Upper lobe of left lung (tissue), 6 donors: Measurements from ENCODE around the gene MYOM1. TPM values are rescaled to one million over a fixed set of nuclear protein-coding genes. Genes with fewer than 3 reads are reported as not detected.
"Not testable (repeated sequence)": the region's sequence is repeated elsewhere in the genome, so short reads cannot be mapped to it uniquely, and the experiment has no call there.

Experiments used
- ATAC-seq, 2 donors: fragments of 200-7000 bp; cut with Tn5 transposase; one replicate each; pipeline ENCODE4 v1.9.1; 2022; ENCODE audit warnings: mild to moderate bottlenecking in 2 of 2, moderate library complexity in 2 of 2; ENCODE audit not compliant: low FRiP score in 2 of 2
- DNase-seq, 2 donors: peaks; one replicate each; pipeline ENCODE4 v3.0.0-alpha.2; 2019 to 2020
- H3K27ac ChIP-seq, 4 donors: fragments of 200-600 bp; sonication (generic); one replicate each; pipeline ENCODE4 v1.5.1; 2016 to 2019
- H3K27me3 ChIP-seq, 4 donors: fragments of 200-600 bp; sonication (generic); one replicate each; pipeline ENCODE4 v1.5.1; 2017 to 2019
- H3K36me3 ChIP-seq, 4 donors: fragments of 200-600 bp; sonication (generic); one replicate each; pipeline ENCODE4 v1.5.1; 2016 to 2019
- H3K4me1 ChIP-seq, 4 donors: fragments of 200-600 bp; sonication (generic); one replicate each; pipeline ENCODE4 v1.5.1; 2018 to 2019
- H3K4me3 ChIP-seq, 4 donors: fragments of 200-600 bp; sonication (generic); one replicate each; pipeline ENCODE4 v1.5.1; 2017 to 2019; ENCODE audit warnings: mild to moderate bottlenecking in 2 of 4, moderate library complexity in 1 of 4
- H3K9me3 ChIP-seq, 4 donors: fragments of 200-600 bp; sonication (generic); one replicate each; pipeline ENCODE4 v1.5.1; 2018 to 2019
- EP300 ChIP-seq, 4 donors: sonication (generic); formaldehyde crosslinking; IDR thresholded peaks; one replicate each; pipeline ENCODE4 v1.5.1; 2017; ENCODE audit warnings: antibody characterized with exemption in 4 of 4, control low read depth in 2 of 4
- POLR2A ChIP-seq, 4 donors: fragments of 450-650 bp; IDR thresholded peaks; one replicate each; pipeline ENCODE4 v1.5.1; 2016 to 2017; ENCODE audit warnings: antibody characterized with exemption in 4 of 4, mild to moderate bottlenecking in 2 of 4
- POLR2AphosphoS5 ChIP-seq, 2 donors: sonication (generic); formaldehyde crosslinking; IDR thresholded peaks; one replicate each; pipeline ENCODE4 v1.5.1; 2017; ENCODE audit warnings: antibody characterized with exemption in 2 of 2
- WGBS, 2 donors: methylation state at CpG; one replicate each; pipeline ENCODE4 v1.1.5; 2017 to 2018; 5-methylcytosine and 5-hydroxymethylcytosine counted together
- small RNA-seq, 4 donors: library from RNA; depleted of rRNA; stranded (forward); fragments of <200 nt; gene quantifications; one replicate each; pipeline ENCODE3, GENCODE V24; 2016
- total RNA-seq, 6 donors: library from RNA; depleted of rRNA in 4 of 6; stranded (reverse); fragments of >200 nt in 4 of 6; gene quantifications; one replicate each; pipeline versions ENCODE4 v1.1.0 to v1.2.1, GENCODE V29; 2016 to 2021
- TF ChIP-seq, protein P1 (sequence below), 6 experiments: fragments of 450-650 bp in 4 of 6; fragments of 200-600 bp in 2 of 6; sonication (generic) in 2 of 6; IDR thresholded peaks; one replicate each; pipeline ENCODE4 v1.5.1; 2016 to 2019; ENCODE audit warnings: antibody characterized with exemption in 6 of 6
- donor health status: DM: no; HTN: no; CAD: no; lungs with moderate emphysema.
- donor health status: DM: no; HTN: yes; CAD: no; lungs with severe emphysema.

Gene MYOM1
- total RNA-seq, 6 donors from 2014 or later: 0.76 to 11.2 (median 2.2) TPM

DNA sequence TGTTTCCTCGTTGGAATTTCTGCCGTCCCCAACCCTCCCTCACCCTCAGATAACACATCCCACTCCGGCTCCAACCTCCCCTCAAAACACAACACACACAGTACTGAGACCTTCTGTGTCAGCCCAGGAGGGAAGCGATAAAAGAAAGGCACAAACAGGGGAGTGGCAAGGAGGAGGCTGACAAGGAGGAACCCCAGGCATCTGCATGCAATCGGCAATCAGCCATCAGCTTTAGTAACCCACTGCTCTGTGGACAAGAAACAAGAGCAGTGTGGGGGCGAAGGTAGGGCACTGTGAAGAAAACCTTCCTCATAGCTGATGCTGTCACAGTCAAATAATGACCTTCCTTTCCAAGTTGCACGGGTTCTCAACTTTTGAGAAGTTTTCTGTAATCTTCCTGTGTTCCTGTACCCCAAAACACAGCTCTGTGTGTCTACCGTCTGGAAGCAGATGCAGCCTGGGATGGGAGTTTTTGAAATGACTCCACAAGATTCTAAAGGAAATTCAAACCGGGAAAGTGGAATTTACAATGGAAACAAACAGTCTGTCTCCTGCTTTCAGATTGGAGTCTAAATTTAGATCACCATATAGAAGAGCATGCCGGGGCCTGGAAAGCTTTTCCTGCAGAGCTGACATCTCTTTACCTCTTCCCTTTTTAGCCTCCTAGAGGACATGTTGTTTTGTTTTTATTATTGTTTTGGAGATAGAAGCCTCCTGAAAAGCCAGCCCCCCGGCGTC lies 190.4 kb downstream of the MYOM1 start:
- no peaks in the 10 kb centered on the region for H3K27me3 ChIP-seq
- no peaks in the 10 kb centered on the region for H3K36me3 ChIP-seq
- DNase-seq: no peak
- TF ChIP-seq POLR2A (IDR thresholded peaks at IDR 0.05): no peak
- TF ChIP-seq, protein P1, sequence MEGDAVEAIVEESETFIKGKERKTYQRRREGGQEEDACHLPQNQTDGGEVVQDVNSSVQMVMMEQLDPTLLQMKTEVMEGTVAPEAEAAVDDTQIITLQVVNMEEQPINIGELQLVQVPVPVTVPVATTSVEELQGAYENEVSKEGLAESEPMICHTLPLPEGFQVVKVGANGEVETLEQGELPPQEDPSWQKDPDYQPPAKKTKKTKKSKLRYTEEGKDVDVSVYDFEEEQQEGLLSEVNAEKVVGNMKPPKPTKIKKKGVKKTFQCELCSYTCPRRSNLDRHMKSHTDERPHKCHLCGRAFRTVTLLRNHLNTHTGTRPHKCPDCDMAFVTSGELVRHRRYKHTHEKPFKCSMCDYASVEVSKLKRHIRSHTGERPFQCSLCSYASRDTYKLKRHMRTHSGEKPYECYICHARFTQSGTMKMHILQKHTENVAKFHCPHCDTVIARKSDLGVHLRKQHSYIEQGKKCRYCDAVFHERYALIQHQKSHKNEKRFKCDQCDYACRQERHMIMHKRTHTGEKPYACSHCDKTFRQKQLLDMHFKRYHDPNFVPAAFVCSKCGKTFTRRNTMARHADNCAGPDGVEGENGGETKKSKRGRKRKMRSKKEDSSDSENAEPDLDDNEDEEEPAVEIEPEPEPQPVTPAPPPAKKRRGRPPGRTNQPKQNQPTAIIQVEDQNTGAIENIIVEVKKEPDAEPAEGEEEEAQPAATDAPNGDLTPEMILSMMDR (IDR thresholded peaks at IDR 0.05): no peak
- no peak for TF ChIP-seq EP300 (IDR thresholded peaks at IDR 0.05)
- no peak for TF ChIP-seq POLR2AphosphoS5 (IDR thresholded peaks at IDR 0.05)
- no peak for ATAC-seq
- peak overlapping the region in 3 of 4 donors; percentile 55 to 62 (median 62) for H3K27ac ChIP-seq
- 31 to 34% methylated on average over 12 of the region's 12 CpGs for WGBS, 2 donors
- H3K4me3 ChIP-seq: no peak overlapping the region
- H3K4me1 ChIP-seq: peaks cover 2 to 7% (median 4%) of the 10 kb centered on the region in 4 donors
- H3K9me3 ChIP-seq: no peaks in the 10 kb centered on the region

DNA sequence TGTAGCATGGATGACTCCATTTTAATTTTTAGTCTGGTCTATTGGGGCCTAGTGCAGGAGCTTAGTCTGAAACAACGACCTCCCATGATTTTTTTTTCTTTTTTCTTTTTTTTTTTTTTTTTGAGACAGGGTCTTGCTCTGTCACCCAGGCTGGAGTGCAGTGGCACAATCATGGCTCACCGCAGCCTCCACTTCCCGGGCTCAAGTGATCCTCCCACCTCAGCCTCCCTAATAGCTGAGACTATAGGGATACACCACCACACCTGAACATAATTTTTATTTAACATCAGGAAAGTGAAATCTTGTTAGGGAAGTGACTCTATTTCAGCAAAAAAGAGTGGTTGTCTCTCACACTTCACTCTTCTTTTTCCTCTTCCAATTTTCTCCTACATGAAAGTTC lies 191.7 kb downstream of the MYOM1 start:
- not testable (repeated sequence) for H3K36me3 ChIP-seq, DNase-seq, H3K4me3 ChIP-seq, H3K4me1 ChIP-seq, H3K9me3 ChIP-seq, H3K27ac ChIP-seq, H3K27me3 ChIP-seq, ATAC-seq
- 98 to 100% methylated on average over 3 of the region's 3 CpGs for WGBS, 2 donors

DNA sequence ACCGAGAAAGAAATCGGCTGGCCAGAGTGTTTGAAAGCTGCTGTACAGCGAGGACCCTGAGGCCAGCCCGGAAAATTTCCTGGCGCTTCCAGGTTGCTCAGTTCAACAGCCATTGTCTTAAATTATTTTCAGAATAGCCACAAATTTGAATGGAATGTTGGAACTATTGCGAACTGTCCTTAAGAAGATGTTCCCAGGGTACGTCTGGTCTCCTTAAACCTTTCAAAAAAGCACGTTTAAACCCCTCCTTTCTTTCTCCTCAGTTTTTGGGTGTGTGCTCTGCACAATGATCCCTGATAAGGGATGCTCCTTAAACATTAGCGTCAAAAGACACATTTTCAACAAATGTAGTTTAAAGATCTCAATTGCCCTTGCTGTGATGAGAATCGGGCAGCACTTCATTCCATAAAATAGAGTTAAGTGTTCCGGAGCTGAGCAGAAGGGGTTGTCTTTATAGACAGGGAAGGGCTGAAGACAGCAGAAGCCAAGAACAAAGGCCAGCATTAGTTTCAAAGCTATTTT lies 192.3 kb downstream of the MYOM1 start:
- TF ChIP-seq POLR2AphosphoS5 (IDR thresholded peaks at IDR 0.05) (no peak), EP300 (IDR thresholded peaks at IDR 0.05) (no peak), POLR2A (IDR thresholded peaks at IDR 0.05) (no peak)
- TF ChIP-seq, protein P1 (IDR thresholded peaks at IDR 0.05): no peak
- Histone ChIP-seq H3K4me1 (peaks cover 2 to 7% (median 4%) of the 10 kb centered on the region in 4 donors), H3K4me3 (no peak overlapping the region), H3K9me3 (no peaks in the 10 kb centered on the region), H3K27me3 (no peaks in the 10 kb centered on the region), H3K27ac (no peak overlapping the region), H3K36me3 (no peaks in the 10 kb centered on the region)
- no peak for ATAC-seq
- DNase-seq: no peak
- 76 to 81% methylated on average over 11 of the region's 11 CpGs for WGBS, 2 donors

DNA sequence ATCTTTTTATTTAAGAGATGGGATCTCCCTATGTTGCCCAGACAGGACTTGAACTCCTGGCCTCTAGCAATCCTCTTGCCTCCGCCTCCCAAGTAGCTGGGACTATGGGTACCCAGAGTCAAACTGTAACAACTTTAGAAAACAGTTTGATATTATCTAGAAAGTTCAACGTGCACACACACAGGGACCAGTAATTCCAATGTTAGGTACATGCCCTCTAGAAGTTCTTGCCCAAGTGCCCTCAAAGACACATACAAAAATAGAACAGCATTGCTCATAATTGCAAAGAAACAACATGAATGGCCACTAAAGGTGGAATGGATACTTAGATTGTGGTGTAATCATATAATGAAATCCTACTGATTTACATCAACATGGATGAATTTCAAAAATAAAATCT lies 194.2 kb downstream of the MYOM1 start:
- Histone ChIP-seq H3K27ac (no peak overlapping the region), H3K4me3 (no peak overlapping the region), H3K4me1 (peaks cover 2 to 7% (median 4%) of the 10 kb centered on the region in 4 donors), H3K27me3 (no peaks in the 10 kb centered on the region), H3K9me3 (no peaks in the 10 kb centered on the region), H3K36me3 (no peaks in the 10 kb centered on the region)
- TF ChIP-seq, protein P1 (IDR thresholded peaks at IDR 0.05): no peak
- TF ChIP-seq POLR2AphosphoS5 (IDR thresholded peaks at IDR 0.05) (no peak), EP300 (IDR thresholded peaks at IDR 0.05) (no peak), POLR2A (IDR thresholded peaks at IDR 0.05) (no peak)
- DNase-seq (no peak), ATAC-seq (no peak)
- WGBS, 2 donors: 71 to 90% methylated on average over 2 of the region's 2 CpGs

DNA sequence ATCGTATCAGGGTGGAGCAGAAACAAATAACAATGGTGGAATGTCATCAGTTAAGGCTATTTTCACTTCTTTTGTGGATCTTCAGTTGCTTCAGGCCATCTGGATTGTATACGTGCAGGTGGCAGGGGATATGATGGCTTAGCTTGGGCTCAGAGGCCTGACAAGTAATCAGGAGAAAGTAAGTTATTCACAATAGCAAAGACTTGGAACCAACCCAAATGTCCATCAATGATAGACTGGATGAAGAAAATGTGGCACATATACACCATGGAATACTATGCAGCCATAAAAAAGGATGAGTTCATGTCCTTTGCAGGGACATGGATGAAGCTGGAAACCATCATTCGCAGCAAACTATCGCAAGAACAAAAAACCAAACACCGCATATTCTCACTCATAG lies 196.2 kb downstream of the MYOM1 start:
- H3K4me1 ChIP-seq, DNase-seq, H3K36me3 ChIP-seq, H3K27me3 ChIP-seq, H3K9me3 ChIP-seq, ATAC-seq, H3K27ac ChIP-seq, H3K4me3 ChIP-seq: not testable (repeated sequence)
- WGBS, 2 donors: 73 to 92% methylated on average over 5 of the region's 5 CpGs

Small RNA genes within 50 kb of the gene (small RNA-seq; reads per million reads assigned to genes)
- gene RF00156 (0 reads per million in 4 donors), gene RNU7-25P (0 reads per million in 4 donors)

Other genes with a start within 250 kb of the MYOM1 start
- 100 to 1,000 TPM in 1 of 6 donors, 10 to 100 TPM in 5; 37.7 to 105 (median 57.3) TPM for gene LPIN2, start 206.8 kb downstream of the MYOM1 start, total RNA-seq
- gene MYL12A, start 27.8 kb upstream of the MYOM1 start, total RNA-seq: 100 to 1,000 TPM; 184 to 702 (median 558) TPM
- 100 to 1,000 TPM in 5 of 6 donors, 10 to 100 TPM in 1; 93.2 to 451 (median 361) TPM for gene MYL12B, start 42.2 kb upstream of the MYOM1 start, total RNA-seq
- gene TGIF1, start 230.2 kb upstream of the MYOM1 start, total RNA-seq: 10 to 100 TPM; 55.8 to 87.0 (median 64.8) TPM